Right atrium auricular region (tissue), 2 donors: ENCODE measurements around the gene TMEM170A. TPM values are rescaled to one million over a fixed set of nuclear protein-coding genes. Genes with fewer than 3 reads are reported as not detected.

Experiments
- DNase-seq: peaks from one replicate; pipeline ENCODE4 v3.0.0-alpha.2; 2019; ENCODE audit warnings: low spot score
- H3K27ac ChIP-seq, 2 donors: fragments of 200-600 bp; sonication (generic); 1 replicate in 1 of 2; 2 replicates in 1 of 2; pipeline ENCODE4 v1.5.1; 2016 to 2019
- H3K27me3 ChIP-seq, 2 donors: fragments of 200-600 bp; sonication (generic); one replicate each; pipeline versions ENCODE4 v1.5.1 to v1.6.0; 2017 to 2019
- H3K36me3 ChIP-seq: fragments of 200-600 bp; sonication (generic); one replicate; pipeline ENCODE4 v1.5.1; 2016
- H3K4me1 ChIP-seq, 2 donors: fragments of 200-600 bp; sonication (generic); one replicate each; pipeline versions ENCODE4 v1.5.1 to v1.6.0; 2017 to 2019
- H3K4me3 ChIP-seq, 2 donors: fragments of 200-600 bp; sonication (generic); 1 replicate in 1 of 2; 2 replicates in 1 of 2; pipeline ENCODE4 v1.5.1; 2017 to 2019; ENCODE audit warnings: mild to moderate bottlenecking in 1 of 2, moderate library complexity in 1 of 2
- H3K9me3 ChIP-seq, 2 donors: fragments of 200-600 bp; sonication (generic); one replicate each; pipeline ENCODE4 v1.5.1; 2019
- CTCF ChIP-seq, 2 donors: fragments of 200-600 bp; sonication (generic); IDR thresholded peaks; one replicate each; pipeline ENCODE4 v1.5.1; 2019; ENCODE audit warnings: antibody characterized with exemption in 2 of 2
- total RNA-seq, 2 donors: library from RNA; depleted of rRNA; stranded (reverse); fragments of >200 nt; gene quantifications; one replicate each; pipeline ENCODE4 v1.1.0, GENCODE V29; 2016

The TMEM170A gene
- total RNA-seq, 2 donors from 2014 or later: 13.4 to 16.3 TPM

DNA sequence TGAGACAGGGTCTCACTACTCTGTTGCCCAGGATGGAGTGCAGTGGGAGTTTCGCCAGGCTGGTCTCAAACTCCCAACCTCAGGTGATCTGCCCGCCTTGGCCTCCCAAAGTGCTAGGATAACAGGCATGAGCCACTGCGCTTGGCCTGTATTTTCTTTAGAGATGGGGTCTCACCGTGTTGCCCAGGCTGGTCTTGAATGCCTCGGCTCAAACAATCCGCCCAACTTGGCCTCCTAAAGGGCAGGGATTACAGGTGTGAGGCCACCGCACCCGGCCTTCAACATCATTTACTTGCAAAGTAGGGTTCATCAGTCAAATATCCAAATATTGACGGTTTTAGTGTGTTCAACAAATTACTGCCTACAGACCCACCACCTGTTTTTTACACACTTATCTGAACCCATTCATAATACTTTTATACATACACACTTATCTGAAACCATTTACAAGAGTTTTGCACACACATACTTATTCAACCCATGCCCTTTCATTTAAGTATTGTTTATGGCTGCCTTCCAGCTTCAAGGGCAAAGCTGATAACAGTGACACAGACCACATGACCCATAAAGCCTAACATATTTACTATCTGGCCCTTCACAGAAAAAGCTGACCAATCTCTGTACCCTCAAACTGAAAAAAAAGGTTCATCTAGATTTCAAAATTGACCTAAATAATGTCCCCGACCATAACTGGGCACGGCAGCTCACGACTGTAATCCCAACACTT is 11.9 kb downstream of the TMEM170A start:
- TF ChIP-seq CTCF (IDR thresholded peaks at IDR 0.05): no peak
- no peaks in the 10 kb centered on the region for H3K27me3 ChIP-seq

GRCh38 chr16:75446416-75446815 is 18.1 kb downstream of the TMEM170A start:
- no peak overlapping the region for H3K27ac ChIP-seq
- no peak overlapping the region for H3K4me3 ChIP-seq
- H3K27me3 ChIP-seq: no peaks in the 10 kb centered on the region
- no peak for DNase-seq
- no peak for TF ChIP-seq CTCF (IDR thresholded peaks at IDR 0.05)
- H3K36me3 ChIP-seq: peaks cover 2% of the 10 kb centered on the region
- no peaks in the 10 kb centered on the region for H3K9me3 ChIP-seq
- no peaks in the 10 kb centered on the region for H3K4me1 ChIP-seq

More for the DNA sequence above, 11.9 kb downstream of the TMEM170A start:
- Histone ChIP-seq H3K36me3 (peaks cover 5% of the 10 kb centered on the region), H3K9me3 (no peaks in the 10 kb centered on the region), H3K27ac (peak overlapping the region in 1 of 2 donors; percentile 19), H3K4me1 (peaks cover 0 to 23% of the 10 kb centered on the region in 2 donors), H3K4me3 (no peak overlapping the region)
- DNase-seq: no peak

- Histone ChIP-seq H3K9me3 (no peaks in the 10 kb centered on the region), H3K27me3 (no peaks in the 10 kb centered on the region), H3K4me1 (no peaks in the 10 kb centered on the region), H3K27ac (no peak overlapping the region), H3K36me3 (no peaks in the 10 kb centered on the region), H3K4me3 (no peak overlapping the region)
- DNase-seq: no peak
- TF ChIP-seq CTCF (IDR thresholded peaks at IDR 0.05): no peak
These were observed 19.2 kb downstream of the TMEM170A start for GRCh38 chr16:75445298-75445697.

GRCh38 chr16:75443298-75443697 is 21.2 kb downstream of the TMEM170A start:
- Histone ChIP-seq H3K4me1 (no peaks in the 10 kb centered on the region), H3K4me3 (no peak overlapping the region), H3K9me3 (no peaks in the 10 kb centered on the region), H3K27me3 (no peaks in the 10 kb centered on the region), H3K36me3 (no peaks in the 10 kb centered on the region), H3K27ac (no peak overlapping the region)
- no peak for DNase-seq
- TF ChIP-seq CTCF (IDR thresholded peaks at IDR 0.05): no peak

GRCh38 chr16:75433732-75434413 is 30.6 kb downstream of the TMEM170A start:
- peak; percentile 81 for DNase-seq
- Histone ChIP-seq H3K36me3 (no peaks in the 10 kb centered on the region), H3K4me3 (peak overlapping the region; percentile 87 to 89), H3K27ac (peak overlapping the region; percentile 96 to 97), H3K4me1 (peaks cover 0 to 10% of the 10 kb centered on the region in 2 donors), H3K27me3 (no peaks in the 10 kb centered on the region), H3K9me3 (no peaks in the 10 kb centered on the region)
- no peak for TF ChIP-seq CTCF (IDR thresholded peaks at IDR 0.05)
